ENCODE data around the gene RXRA. TPM values are rescaled to one million over a fixed set of nuclear protein-coding genes. Genes with fewer than 3 reads are reported as not detected.

The RXRA gene
- 22.8 and 22.9 TPM in 2 replicates for total RNA-seq

DNA sequence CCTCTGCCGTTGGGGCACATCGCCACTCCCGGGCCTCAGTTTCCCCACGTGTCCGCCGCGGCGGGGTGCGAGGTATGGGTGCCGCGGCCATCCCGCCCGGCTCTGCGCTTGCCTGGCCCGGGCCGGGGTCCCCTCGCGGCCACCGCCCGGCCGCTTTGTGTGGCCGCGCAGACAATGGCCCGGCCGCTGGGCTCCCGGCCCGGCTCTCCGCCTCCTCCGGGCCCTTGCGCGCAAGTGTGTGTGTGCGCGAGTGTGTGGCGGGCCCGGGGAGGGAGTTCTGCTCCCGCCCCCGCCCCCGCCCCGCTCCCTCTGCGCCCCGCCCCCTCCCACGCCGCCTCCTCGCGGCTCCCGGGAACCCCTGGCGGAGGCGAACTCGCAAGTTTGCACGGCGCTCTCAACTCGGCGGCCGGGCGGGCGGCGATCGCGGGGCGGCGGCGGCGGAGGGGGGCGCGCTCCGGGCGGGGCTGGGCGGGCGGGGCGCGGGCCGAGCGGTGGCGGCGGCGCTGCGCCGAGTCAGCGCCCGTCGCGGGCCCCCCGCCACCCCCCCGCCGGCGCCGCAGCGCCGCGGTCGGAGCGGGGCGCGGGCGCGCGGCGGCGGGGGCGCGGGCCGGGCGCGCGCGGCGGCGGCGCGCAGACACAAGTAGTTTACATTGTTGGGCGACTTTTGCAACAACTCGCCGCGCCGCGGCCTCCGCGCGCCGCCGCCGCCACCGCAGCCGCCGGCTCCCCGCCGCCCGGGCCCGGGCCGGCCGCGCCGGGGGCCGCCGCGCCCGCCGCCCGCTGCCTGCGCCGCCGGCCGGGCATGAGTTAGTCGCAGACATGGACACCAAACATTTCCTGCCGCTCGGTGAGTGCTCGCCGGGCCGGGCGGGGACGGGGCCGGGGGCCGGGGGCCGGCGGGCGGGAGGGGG is at the start of gene RXRA:
RXRA (plus strand) TSS at position 643 of the 911 bp plus-strand sequence; CDS start at position 820, 177 bp downstream.
- Mint-ChIP-seq H3K4me1 (ENCODE audit: low read depth) (peaks cover 4% of the 10 kb centered on the region), H3K36me3 (ENCODE audit: low read depth) (no peaks in the 10 kb centered on the region), H3K4me3 (ENCODE audit: low read depth) (peak within 1 kb of the TSS; percentile 68), H3K9me3 (no peaks in the 10 kb centered on the region), H3K27me3 (ENCODE audit: low read depth) (peaks cover 27% of the 10 kb centered on the region), H3K27ac (no peak within 1 kb of the TSS)
- DNase-seq (ENCODE audit: low spot score), result peak; percentile 22
- intact Hi-C loops (cut with micrococcal nuclease), result loop anchor here (10.0 kb wide), 2 partner anchors 69 to 161 kb away; partner anchors contain the start of gene RNU6ATAC

DNA sequence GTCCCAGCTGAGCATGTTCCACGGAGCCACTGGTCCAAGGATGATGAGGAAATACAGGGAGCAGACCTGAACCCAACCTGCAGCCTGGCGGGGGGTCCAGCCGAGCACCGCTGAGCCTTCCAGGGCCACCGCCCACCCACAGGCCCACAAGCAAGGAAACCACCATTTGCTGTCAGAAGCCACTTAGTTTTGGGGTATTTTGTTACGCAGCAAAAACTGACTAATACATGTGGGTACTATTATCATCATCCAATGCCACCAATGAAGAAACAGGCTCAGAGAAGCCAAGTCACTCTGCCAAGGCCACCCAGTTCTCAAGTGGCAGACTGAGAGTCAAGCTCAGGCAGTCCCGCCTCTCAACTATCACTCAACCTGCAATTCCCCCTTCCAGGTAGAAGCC is 48.0 kb upstream of the RXRA start:
- H3K27ac Mint-ChIP-seq, result no peak overlapping the region
- DNase-seq (ENCODE audit: low spot score), result no peak
- no peaks in the 10 kb centered on the region for H3K4me1 Mint-ChIP-seq (ENCODE audit: low read depth)
- no peak overlapping the region for H3K4me3 Mint-ChIP-seq (ENCODE audit: low read depth)
- no peaks in the 10 kb centered on the region for H3K36me3 Mint-ChIP-seq (ENCODE audit: low read depth)
- peaks cover 6% of the 10 kb centered on the region for H3K27me3 Mint-ChIP-seq (ENCODE audit: low read depth)
- intact Hi-C loops (cut with micrococcal nuclease), result no loop called here
- H3K9me3 Mint-ChIP-seq, result no peaks in the 10 kb centered on the region

DNA sequence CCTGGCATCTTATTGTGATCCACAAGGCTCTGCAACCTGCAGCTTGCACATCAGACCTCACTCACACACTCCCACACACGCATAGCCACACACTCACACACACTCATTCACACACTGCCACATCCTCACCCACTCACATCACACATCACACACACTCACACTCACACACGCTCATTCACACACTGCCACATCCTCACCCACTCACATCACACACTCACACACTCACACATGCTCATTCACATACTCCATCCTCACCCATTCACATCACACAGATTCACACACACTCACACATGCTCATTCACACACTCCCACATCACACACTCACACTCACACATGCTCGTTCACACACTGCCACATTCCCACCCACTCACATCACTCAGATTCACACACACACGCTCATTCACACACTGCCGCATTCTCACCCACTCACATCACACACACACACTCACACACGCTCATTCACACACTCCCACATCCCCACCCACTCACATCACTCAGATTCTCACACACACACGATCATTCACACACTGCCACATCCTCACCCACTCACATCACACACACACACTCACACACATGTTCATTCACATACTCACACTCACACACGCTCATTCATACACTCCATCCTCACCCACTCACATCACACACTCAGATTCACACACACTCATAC is 47.1 kb upstream of the RXRA start:
- intact Hi-C loops (cut with micrococcal nuclease), result no loop called here
- no peak for DNase-seq (ENCODE audit: low spot score)
- no peaks in the 10 kb centered on the region for H3K9me3 Mint-ChIP-seq
- H3K4me1 Mint-ChIP-seq (ENCODE audit: low read depth), result no peaks in the 10 kb centered on the region
- H3K27ac Mint-ChIP-seq, result no peak overlapping the region
- peaks cover 6% of the 10 kb centered on the region for H3K27me3 Mint-ChIP-seq (ENCODE audit: low read depth)
- no peaks in the 10 kb centered on the region for H3K36me3 Mint-ChIP-seq (ENCODE audit: low read depth)
- H3K4me3 Mint-ChIP-seq (ENCODE audit: low read depth), result no peak overlapping the region

DNA sequence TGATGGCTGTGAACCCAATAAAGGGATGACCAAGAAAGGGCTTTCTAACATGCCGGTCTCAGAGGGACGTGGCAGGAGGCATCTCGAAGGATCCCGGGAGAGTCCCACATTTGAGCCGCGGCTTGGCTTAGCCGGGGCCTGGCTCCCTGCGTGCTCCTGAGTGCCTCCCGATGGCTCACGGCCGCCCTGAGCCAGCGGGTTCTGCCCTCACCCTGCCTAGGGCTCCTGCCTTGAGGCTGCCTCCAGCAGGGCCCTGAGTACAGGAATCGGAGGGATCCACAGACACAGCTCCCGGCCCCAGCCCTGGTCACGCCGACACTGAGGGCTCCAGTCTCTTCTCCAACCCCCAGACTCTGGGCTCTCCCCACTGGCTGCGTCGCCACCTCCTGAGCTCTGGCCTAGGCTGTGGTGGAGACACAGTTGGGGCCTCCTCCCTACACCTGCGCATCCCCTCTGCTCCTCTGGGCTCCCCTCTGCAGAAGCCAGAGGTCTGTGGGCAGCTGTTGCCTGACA is 44.1 kb upstream of the RXRA start:
- no peaks in the 10 kb centered on the region for H3K9me3 Mint-ChIP-seq
- H3K27me3 Mint-ChIP-seq (ENCODE audit: low read depth), result peaks cover 6% of the 10 kb centered on the region
- intact Hi-C loops (cut with micrococcal nuclease), result no loop called here
- DNase-seq (ENCODE audit: low spot score), result no peak
- H3K4me3 Mint-ChIP-seq (ENCODE audit: low read depth), result no peak overlapping the region
- no peak overlapping the region for H3K27ac Mint-ChIP-seq
- no peaks in the 10 kb centered on the region for H3K36me3 Mint-ChIP-seq (ENCODE audit: low read depth)
- H3K4me1 Mint-ChIP-seq (ENCODE audit: low read depth), result no peaks in the 10 kb centered on the region

DNA sequence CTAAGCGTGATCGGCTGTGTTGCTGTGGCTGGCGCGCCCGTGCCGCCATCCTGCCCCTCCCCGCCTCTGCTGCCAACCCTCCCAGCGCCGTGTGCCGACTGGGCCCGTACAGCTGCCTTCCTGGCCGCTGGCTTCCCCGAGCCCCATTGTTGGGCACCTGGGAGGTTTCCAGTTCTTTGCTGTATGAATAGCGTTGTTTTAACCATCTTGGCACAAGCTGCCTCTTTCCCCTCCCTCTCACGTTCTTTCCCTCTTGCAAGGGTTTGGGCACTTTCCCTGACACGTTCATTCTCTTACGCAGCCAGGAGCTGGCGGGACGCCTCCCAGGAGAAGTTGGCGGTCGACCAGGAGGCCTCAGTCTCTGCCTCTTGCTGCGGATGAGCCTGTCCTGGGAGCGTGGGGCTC is 43.1 kb upstream of the RXRA start:
- H3K27ac Mint-ChIP-seq, result no peak overlapping the region
- no peaks in the 10 kb centered on the region for H3K4me1 Mint-ChIP-seq (ENCODE audit: low read depth)
- H3K36me3 Mint-ChIP-seq (ENCODE audit: low read depth), result no peaks in the 10 kb centered on the region
- no peak for DNase-seq (ENCODE audit: low spot score)
- H3K4me3 Mint-ChIP-seq (ENCODE audit: low read depth), result no peak overlapping the region
- H3K27me3 Mint-ChIP-seq (ENCODE audit: low read depth), result peaks cover 6% of the 10 kb centered on the region
- no peaks in the 10 kb centered on the region for H3K9me3 Mint-ChIP-seq
- intact Hi-C loops (cut with micrococcal nuclease), result no loop called here

DNA sequence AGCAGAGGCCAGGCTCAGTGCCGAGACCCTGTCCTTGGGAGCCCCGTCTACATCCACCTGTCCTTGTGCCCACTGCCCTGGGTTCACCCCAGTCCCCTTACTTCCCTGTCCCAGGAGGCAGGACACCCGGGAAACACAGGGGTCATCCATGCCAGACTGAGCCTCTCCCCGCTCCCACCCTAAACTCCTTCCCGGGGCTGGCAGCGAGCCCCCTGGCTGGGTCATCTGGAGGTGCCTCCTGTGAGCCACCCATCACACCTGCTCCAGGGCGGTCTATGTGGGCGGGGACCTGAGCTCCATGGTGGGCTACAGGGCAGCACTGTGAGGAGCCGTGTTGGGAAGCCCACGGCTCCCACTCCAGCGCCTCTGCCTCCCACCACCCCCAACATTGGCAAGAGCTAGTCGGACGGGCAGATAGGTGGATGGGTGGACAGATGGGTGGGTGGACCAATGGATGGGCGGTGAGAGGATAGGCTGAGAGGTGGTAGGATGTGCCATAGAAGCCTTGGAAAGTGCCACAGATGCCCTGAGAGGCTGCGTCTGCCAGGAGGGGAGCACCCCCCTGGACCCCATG is 42.5 kb upstream of the RXRA start:
- Mint-ChIP-seq H3K4me1 (ENCODE audit: low read depth) (no peaks in the 10 kb centered on the region), H3K4me3 (ENCODE audit: low read depth) (no peak overlapping the region), H3K36me3 (ENCODE audit: low read depth) (no peaks in the 10 kb centered on the region), H3K27me3 (ENCODE audit: low read depth) (peaks cover 6% of the 10 kb centered on the region), H3K27ac (no peak overlapping the region), H3K9me3 (no peaks in the 10 kb centered on the region)
- no peak for DNase-seq (ENCODE audit: low spot score)
- intact Hi-C loops (cut with micrococcal nuclease), result no loop called here

DNA sequence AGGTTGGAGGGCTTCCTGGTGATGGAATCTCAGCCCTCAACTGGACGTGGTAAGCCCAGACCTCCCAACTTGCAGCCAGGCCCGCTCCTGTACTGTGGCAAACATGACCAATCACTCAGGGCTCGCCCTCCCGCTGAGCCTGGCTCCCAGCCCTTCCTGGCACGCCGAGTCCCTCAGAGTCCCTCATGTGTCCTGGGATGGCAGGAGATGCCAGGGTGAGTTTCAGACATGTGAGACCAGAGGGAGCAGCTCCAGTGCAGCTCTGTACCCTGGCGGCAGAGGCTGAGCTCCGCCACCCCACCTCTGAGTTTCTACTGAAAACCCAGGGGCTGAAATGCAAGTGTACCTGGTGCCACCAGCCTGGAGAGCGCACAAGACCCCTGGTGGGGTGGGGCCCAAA is 42.0 kb upstream of the RXRA start:
- DNase-seq (ENCODE audit: low spot score), result no peak
- H3K4me3 Mint-ChIP-seq (ENCODE audit: low read depth), result no peak overlapping the region
- no peaks in the 10 kb centered on the region for H3K9me3 Mint-ChIP-seq
- peaks cover 6% of the 10 kb centered on the region for H3K27me3 Mint-ChIP-seq (ENCODE audit: low read depth)
- H3K4me1 Mint-ChIP-seq (ENCODE audit: low read depth), result no peaks in the 10 kb centered on the region
- intact Hi-C loops (cut with micrococcal nuclease), result no loop called here
- no peak overlapping the region for H3K27ac Mint-ChIP-seq
- H3K36me3 Mint-ChIP-seq (ENCODE audit: low read depth), result no peaks in the 10 kb centered on the region

DNA sequence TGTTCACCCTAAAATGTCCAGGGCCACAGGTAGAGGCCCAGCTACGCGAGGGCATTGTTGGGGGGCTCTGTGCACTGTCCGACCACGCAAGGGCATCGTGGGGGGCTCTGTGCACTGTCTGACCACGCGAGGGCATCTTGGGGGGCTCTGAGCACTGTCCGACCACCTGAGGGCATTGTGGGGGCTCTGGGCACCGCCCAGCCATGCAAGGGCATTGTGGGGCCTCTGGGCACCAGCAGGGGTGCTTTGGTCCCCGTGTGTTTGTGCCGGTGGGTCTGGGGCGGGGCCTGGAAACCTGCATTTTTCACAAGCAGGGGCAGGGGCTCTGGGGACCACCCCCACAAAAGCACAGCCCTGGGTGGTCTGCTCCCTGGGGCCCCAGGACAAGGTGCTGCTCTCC is 41.5 kb upstream of the RXRA start:
- intact Hi-C loops (cut with micrococcal nuclease), result no loop called here
- Mint-ChIP-seq H3K4me1 (ENCODE audit: low read depth) (no peaks in the 10 kb centered on the region), H3K27me3 (ENCODE audit: low read depth) (peaks cover 6% of the 10 kb centered on the region), H3K27ac (no peak overlapping the region), H3K9me3 (no peaks in the 10 kb centered on the region), H3K4me3 (ENCODE audit: low read depth) (no peak overlapping the region), H3K36me3 (ENCODE audit: low read depth) (no peaks in the 10 kb centered on the region)
- DNase-seq (ENCODE audit: low spot score), result no peak

DNA sequence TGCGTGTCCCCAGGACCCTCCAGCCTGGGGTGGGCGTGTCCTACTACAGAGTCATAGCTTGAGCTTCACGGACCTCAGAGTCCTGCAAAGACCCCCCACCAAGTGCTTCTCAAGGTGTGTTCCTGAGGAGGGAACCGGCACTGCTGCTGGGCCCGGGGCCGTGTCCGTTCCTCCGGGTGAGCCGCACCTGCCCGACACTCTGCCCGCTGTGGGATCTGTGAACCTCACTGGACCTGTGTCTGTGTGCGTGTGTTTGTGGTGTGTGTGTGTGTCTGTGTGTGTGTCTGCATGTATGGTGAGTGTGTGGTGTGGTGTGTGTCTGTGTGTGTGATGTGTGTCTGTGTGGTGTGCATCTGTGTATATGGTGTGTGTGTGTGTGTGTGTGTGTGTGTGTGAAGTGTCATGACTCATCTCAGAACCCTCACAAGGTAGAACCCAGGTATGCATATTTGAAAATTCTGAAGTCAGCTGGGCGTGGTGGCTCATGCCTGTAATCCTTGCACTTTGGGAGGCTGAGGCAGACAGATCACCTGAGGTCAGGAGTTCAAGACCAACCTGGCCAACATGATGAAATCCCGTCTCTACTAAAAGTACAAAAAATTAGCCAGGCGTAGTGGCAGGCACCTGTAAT is 40.9 kb upstream of the RXRA start:
- Mint-ChIP-seq H3K27ac (no peak overlapping the region), H3K27me3 (ENCODE audit: low read depth) (peaks cover 6% of the 10 kb centered on the region), H3K9me3 (no peaks in the 10 kb centered on the region), H3K36me3 (ENCODE audit: low read depth) (no peaks in the 10 kb centered on the region), H3K4me3 (ENCODE audit: low read depth) (no peak overlapping the region), H3K4me1 (ENCODE audit: low read depth) (no peaks in the 10 kb centered on the region)
- no peak for DNase-seq (ENCODE audit: low spot score)
- intact Hi-C loops (cut with micrococcal nuclease), result no loop called here

DNA sequence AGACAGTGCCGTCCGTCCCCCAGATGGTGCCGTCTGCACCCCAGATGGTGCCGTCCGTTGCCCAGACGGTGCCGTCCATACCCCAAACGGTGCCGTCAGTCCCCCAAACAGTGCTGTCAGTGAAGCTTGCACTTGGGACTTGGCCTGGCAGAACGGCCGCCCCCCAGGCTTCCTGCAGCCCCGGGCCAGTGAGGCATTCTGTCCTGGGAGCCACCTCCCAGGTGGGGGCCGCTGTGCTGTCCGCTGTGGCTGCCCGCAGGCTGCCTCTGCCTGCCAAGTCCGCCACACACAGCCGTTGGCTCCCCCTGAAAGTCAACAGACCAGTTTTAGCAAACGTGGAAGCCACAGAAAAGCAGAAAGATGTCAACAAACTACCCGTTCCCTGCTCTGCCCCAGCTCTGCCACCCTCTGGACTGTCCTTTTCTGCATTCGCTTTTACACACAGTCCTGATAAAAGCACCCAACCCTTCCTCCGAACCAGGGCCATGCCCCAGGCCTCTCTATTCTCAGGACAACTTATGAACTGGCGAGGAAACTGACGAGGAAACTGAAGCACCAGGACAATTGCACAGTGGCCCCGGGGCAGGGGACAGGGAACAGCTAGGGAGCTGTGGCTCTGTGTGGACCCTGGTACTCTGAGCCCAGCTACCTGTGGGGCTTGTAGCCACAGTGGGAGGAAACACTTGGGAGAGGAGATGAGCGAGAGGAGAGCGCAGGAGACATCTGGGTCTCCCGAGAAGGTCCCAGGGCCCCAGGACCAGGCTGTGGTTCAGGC is 39.6 kb upstream of the RXRA start:
- Mint-ChIP-seq H3K4me1 (ENCODE audit: low read depth) (no peaks in the 10 kb centered on the region), H3K36me3 (ENCODE audit: low read depth) (no peaks in the 10 kb centered on the region), H3K27me3 (ENCODE audit: low read depth) (peaks cover 6% of the 10 kb centered on the region), H3K27ac (no peak overlapping the region), H3K9me3 (no peaks in the 10 kb centered on the region), H3K4me3 (ENCODE audit: low read depth) (no peak overlapping the region)
- intact Hi-C loops (cut with micrococcal nuclease), result no loop called here
- no peak for DNase-seq (ENCODE audit: low spot score)

DNA sequence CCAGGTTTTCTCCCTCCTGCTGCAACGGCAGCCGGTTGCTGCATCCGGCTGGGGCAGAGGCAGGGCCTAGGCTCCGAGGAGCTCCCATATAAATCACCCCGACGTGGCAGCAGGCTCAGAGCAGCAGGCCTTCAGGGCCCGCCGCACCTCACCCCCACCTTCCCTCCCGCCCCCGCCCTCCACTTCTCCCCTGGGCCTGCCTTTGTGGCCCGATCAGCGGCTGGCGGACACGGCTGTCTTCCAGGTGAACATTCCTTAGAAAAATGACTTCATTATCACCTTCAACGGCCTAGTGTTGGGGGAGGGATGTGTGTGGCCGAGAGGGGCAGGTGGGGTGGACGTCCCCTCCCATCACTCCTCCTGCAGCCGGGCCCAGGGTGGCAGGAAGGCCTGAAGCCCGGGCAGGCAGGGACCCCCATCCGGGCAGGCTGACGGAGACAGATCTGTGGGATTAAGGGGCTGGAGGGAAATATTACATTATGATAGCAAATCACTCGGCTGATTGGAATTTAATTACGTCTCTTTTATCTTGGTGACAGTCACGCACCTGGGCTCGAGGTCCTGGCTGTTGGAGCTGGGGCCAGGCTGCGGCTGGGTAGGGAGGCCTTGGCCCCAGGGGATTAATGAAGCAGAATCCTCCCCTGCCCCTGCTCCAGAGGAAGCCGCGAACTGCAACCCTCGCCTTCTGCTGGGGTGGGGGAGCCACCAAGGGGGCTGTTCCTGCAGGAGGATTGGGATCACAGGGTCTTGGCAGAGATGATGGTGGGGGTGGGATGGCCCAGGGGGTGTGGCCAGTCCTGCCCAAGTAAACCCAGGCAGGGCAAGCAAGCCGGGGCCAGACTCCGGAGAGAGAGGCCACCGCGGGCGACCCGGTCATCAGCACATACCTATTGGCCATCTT is 38.4 kb upstream of the RXRA start:
- Mint-ChIP-seq H3K4me3 (ENCODE audit: low read depth) (no peak overlapping the region), H3K4me1 (ENCODE audit: low read depth) (no peaks in the 10 kb centered on the region), H3K9me3 (no peaks in the 10 kb centered on the region), H3K36me3 (ENCODE audit: low read depth) (no peaks in the 10 kb centered on the region), H3K27me3 (ENCODE audit: low read depth) (peaks cover 6% of the 10 kb centered on the region), H3K27ac (no peak overlapping the region)
- intact Hi-C loops (cut with micrococcal nuclease), result no loop called here
- no peak for DNase-seq (ENCODE audit: low spot score)
